GM12864 (cell line): ENCODE data around the gene PSMB7.

Experiments
- DNase-seq: peaks from one replicate; pipeline ENCODE4 v3.0.0-alpha.2; 2011; ENCODE audit warnings: low read depth
- H3K4me3 ChIP-seq: 2 replicates; pipeline ENCODE4 v1.5.1; 2011; ENCODE audit warnings: mild to moderate bottlenecking, low read depth, low read length, control low read depth
- TF ChIP-seq, protein P1 (sequence below): IDR thresholded peaks from 2 replicates; pipeline ENCODE4 v1.5.1; 2011; ENCODE audit warnings: low read depth, mild to moderate bottlenecking, moderate library complexity, low read length, control low read depth, inconsistent platforms; ENCODE audit errors: missing control alignments

The PSMB7 gene

DNA sequence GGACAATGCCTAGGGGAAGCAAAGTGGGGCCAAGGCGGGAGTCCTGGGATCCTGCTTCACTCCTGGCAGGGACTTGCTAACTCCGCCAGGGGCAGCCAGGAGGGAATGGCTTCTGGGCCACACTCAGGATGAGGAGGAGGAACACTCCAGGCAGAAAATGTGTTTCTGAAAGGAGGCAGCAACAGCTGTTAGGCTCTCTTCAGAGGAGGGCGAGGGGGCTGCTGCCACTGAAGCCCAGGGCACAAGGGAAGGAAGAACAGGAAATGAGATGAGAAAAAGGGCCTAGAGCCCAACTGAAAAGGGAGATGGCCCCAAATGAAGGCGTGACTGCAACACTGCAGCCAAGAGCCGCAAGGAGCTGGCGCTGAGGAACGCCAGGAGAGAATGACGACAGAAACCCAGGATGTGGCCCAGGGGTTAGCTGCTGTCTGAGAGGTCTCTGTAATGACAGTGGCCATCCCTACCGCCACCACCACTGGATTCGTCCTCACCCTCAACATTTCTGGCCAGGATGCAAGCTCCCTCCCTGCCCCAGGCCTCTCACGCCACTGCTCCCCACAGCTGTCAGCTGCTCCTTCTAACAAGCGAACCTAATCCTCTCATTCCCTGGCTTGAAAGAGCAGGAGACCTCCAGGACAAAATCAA lies 15.8 kb downstream of the PSMB7 start:
- TF ChIP-seq, protein P1, sequence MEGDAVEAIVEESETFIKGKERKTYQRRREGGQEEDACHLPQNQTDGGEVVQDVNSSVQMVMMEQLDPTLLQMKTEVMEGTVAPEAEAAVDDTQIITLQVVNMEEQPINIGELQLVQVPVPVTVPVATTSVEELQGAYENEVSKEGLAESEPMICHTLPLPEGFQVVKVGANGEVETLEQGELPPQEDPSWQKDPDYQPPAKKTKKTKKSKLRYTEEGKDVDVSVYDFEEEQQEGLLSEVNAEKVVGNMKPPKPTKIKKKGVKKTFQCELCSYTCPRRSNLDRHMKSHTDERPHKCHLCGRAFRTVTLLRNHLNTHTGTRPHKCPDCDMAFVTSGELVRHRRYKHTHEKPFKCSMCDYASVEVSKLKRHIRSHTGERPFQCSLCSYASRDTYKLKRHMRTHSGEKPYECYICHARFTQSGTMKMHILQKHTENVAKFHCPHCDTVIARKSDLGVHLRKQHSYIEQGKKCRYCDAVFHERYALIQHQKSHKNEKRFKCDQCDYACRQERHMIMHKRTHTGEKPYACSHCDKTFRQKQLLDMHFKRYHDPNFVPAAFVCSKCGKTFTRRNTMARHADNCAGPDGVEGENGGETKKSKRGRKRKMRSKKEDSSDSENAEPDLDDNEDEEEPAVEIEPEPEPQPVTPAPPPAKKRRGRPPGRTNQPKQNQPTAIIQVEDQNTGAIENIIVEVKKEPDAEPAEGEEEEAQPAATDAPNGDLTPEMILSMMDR: no peak
- DNase-seq: no peak

GRCh38 chr9:124398191-124398935 lies 16.9 kb downstream of the PSMB7 start:
- no peak overlapping the region for H3K4me3 ChIP-seq
- TF ChIP-seq, protein P1: no peak
- DNase-seq: no peak

More for the DNA sequence above, 15.8 kb downstream of the PSMB7 start:
- no peak overlapping the region for H3K4me3 ChIP-seq

DNA sequence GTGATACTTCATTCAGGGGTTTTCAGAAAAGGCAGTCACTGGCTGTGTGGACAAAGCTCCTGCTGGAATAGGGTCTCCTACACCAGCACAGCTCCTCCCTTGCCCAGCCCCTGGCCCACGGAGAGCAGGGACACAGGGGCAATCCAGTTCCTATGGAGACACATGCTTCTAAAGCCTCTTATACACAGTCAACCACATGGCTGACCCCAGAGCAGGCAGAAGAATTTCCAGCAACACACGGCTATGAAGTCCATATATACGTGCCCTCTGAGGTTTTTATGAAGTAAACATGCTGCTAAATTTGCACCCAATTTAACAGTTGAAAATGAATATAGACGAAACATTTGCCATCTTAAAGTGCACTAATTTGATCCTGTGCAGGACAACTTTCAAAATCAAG lies 19.4 kb downstream of the PSMB7 start:
- DNase-seq: no peak
- TF ChIP-seq, protein P1: no peak
- no peak overlapping the region for H3K4me3 ChIP-seq

GRCh38 chr9:124394596-124394995 lies 20.6 kb downstream of the PSMB7 start:
- TF ChIP-seq, protein P1: peak; percentile 11
- no peak overlapping the region for H3K4me3 ChIP-seq
- no peak for DNase-seq

- no peak for DNase-seq
- TF ChIP-seq, protein P1: no peak
Observed at GRCh38 chr9:124394167-124394566, 21.1 kb downstream of the PSMB7 start.

GRCh38 chr9:124392871-124393460 lies 22.3 kb downstream of the PSMB7 start:
- TF ChIP-seq, protein P1: peak; percentile 8
- no peak overlapping the region for H3K4me3 ChIP-seq
- no peak for DNase-seq

More at GRCh38 chr9:124394167-124394566, 21.1 kb downstream of the PSMB7 start:
- no peak overlapping the region for H3K4me3 ChIP-seq
